Measurements from ENCODE around the gene ABLIM3.

DNA sequence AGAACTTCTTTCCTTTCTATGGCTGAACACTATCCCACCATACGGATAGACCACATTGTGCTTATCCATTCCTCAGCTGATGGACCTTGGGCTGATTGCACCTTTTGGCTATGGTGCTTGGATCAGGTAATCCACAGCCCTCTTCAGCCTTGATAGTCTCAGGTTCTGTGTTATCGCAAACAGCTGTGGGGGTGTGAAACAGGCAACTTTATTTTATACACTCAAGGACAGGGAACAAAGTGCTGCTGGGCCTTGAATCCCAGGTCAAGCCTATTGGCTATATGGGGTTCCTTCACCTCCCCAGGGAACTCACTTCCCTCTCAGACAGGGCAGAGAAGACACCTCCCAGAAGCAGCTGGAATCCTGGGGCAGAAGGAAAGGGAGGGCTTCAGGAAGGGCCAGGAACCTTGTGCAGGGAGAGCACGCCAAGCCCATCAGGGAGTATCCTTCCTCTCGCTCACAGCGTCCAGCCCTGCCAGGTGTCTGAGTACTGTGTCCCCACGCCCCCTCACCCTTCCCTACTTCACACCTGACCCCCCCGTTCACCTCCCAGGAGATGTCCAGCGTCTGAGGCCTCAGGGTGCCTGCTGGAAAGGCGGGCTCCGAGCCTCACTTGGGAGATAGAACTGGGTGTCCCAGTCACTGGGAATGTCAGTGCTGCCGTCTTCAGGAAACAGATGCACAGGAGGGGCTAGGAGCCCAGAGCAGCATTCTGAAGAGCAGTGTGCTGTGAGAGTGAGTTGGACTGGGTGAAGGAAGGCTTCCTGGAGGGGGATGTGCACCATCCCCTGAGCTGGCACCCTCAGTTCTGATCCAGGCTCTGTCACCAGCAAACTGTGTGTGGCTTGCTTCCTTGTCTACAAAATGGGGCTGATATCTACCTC is 163.1 kb downstream of the ABLIM3 start:
- TF ChIP-seq, protein P1, sequence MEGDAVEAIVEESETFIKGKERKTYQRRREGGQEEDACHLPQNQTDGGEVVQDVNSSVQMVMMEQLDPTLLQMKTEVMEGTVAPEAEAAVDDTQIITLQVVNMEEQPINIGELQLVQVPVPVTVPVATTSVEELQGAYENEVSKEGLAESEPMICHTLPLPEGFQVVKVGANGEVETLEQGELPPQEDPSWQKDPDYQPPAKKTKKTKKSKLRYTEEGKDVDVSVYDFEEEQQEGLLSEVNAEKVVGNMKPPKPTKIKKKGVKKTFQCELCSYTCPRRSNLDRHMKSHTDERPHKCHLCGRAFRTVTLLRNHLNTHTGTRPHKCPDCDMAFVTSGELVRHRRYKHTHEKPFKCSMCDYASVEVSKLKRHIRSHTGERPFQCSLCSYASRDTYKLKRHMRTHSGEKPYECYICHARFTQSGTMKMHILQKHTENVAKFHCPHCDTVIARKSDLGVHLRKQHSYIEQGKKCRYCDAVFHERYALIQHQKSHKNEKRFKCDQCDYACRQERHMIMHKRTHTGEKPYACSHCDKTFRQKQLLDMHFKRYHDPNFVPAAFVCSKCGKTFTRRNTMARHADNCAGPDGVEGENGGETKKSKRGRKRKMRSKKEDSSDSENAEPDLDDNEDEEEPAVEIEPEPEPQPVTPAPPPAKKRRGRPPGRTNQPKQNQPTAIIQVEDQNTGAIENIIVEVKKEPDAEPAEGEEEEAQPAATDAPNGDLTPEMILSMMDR (conservative IDR thresholded peaks at IDR 0.05) = no peak
- TF ChIP-seq EZH2 (IDR thresholded peaks at IDR 0.05; ENCODE audit: low read depth) = no peak
